Calu3 (cell line): ENCODE data around the gene TXLNG. TPM values are rescaled to one million over a fixed set of nuclear protein-coding genes. Genes with fewer than 3 reads are reported as not detected.
A peak's percentile ranks its signal among the peaks of the same experiment; 100 is the strongest.

ENCODE experiments used
- BruUV-seq: library from RNA; stranded (reverse); fragments of 400-500 nt; replicated peaks from 2 replicates; lab custom pipeline; 2021; lab: Mats Ljungman, UMichigan
- CTCF ChIA-PET: fragments of 300-600 bp; sonication (Branson Sonifier 250); formaldehyde crosslinking; loops from one replicate; lab custom pipeline; 2022; ENCODE audit warnings: antibody characterized with exemption; lab: Charles Lee
- DNase-seq: peaks from one replicate; pipeline ENCODE4 v3.0.0; 2022
- H3K27ac Mint-ChIP-seq: one replicate; pipeline ENCODE4 v1.8.0; 2022; ENCODE audit warnings: mixed read lengths; ENCODE audit not compliant: unreplicated experiment
- H3K27me3 Mint-ChIP-seq: one replicate; pipeline ENCODE4 v1.8.0; 2022; ENCODE audit warnings: mixed read lengths; ENCODE audit not compliant: unreplicated experiment
- H3K36me3 Mint-ChIP-seq: one replicate; pipeline ENCODE4 v1.8.0; 2022; ENCODE audit warnings: mild to moderate bottlenecking, moderate library complexity, mixed read lengths; ENCODE audit not compliant: insufficient read depth, unreplicated experiment
- H3K4me1 Mint-ChIP-seq: one replicate; pipeline ENCODE4 v1.8.0; 2022; ENCODE audit warnings: mild to moderate bottlenecking, low read depth, mixed read lengths; ENCODE audit not compliant: unreplicated experiment
- H3K4me3 Mint-ChIP-seq: one replicate; pipeline ENCODE4 v1.8.0; 2022; ENCODE audit warnings: mild to moderate bottlenecking, low read depth, moderate library complexity, mixed read lengths; ENCODE audit not compliant: unreplicated experiment
- H3K9me3 Mint-ChIP-seq: one replicate; pipeline ENCODE4 v1.8.0; 2022; ENCODE audit warnings: low read depth, mixed read lengths; ENCODE audit not compliant: unreplicated experiment
- CTCF ChIP-seq: fragments of 200-600 bp; IDR thresholded peaks from one replicate; pipeline ENCODE4 v1.8.0; 2022; ENCODE audit warnings: antibody characterized with exemption; ENCODE audit not compliant: unreplicated experiment
- intact Hi-C: fragments of 100-400 bp; cut with micrococcal nuclease; formaldehyde crosslinking; loops from one replicate; pipeline ENCODE4 v1.10.0; 2022; ENCODE audit not compliant: unreplicated experiment
- total RNA-seq: library from RNA; stranded (reverse); gene quantifications from 2 replicates; pipeline ENCODE4 v1.2.3, GENCODE V29; 2022

The TXLNG gene
- total RNA-seq, 1 experiment from 2014 or later, result 22.2 TPM

- no TSS peak for BruUV-seq
- CTCF ChIA-PET, result interaction anchor here (1.6 kb wide), 1 partner anchor 23 kb away, joined by 4 read pairs; no protein-coding TSS in a partner anchor
- no peak for TF ChIP-seq CTCF
- peak; percentile 15 for DNase-seq
- intact Hi-C loops, result loop anchor here (1.0 kb wide), 1 partner anchor 59 kb away; no protein-coding TSS in a partner anchor
- Mint-ChIP-seq H3K4me3 (peak overlapping the region; percentile 36), H3K27me3 (no peaks in the 10 kb centered on the region), H3K4me1 (peaks cover 15% of the 10 kb centered on the region), H3K36me3 (peaks cover 13% of the 10 kb centered on the region), H3K9me3 (no peaks in the 10 kb centered on the region), H3K27ac (no peak overlapping the region)
Observed at GRCh38 chrX:16807976-16808542, 21.8 kb downstream of the TXLNG start.

- Mint-ChIP-seq H3K9me3 (no peaks in the 10 kb centered on the region), H3K4me3 (no peak overlapping the region), H3K27me3 (no peaks in the 10 kb centered on the region), H3K36me3 (peaks cover 10% of the 10 kb centered on the region), H3K4me1 (no peaks in the 10 kb centered on the region), H3K27ac (no peak overlapping the region)
- no peak for TF ChIP-seq CTCF
- BruUV-seq, result no TSS peak
- CTCF ChIA-PET, result no interaction called here
- no peak for DNase-seq
- intact Hi-C loops, result no loop called here
Observed at GRCh38 chrX:16814597-16814996, 28.3 kb downstream of the TXLNG start.

GRCh38 chrX:16819634-16820033, 33.4 kb downstream of the TXLNG start:
- Mint-ChIP-seq H3K27ac (no peak overlapping the region), H3K4me3 (no peak overlapping the region), H3K27me3 (no peaks in the 10 kb centered on the region), H3K36me3 (peaks cover 12% of the 10 kb centered on the region), H3K4me1 (peaks cover under 1% of the 10 kb centered on the region), H3K9me3 (no peaks in the 10 kb centered on the region)
- BruUV-seq, result no TSS peak
- TF ChIP-seq CTCF, result no peak
- CTCF ChIA-PET, result interaction anchor here (0.6 kb wide), 1 partner anchor 793 kb away, joined by 8 read pairs; no protein-coding TSS in a partner anchor
- intact Hi-C loops, result no loop called here
- no peak for DNase-seq

- no peaks in the 10 kb centered on the region for H3K27me3 Mint-ChIP-seq
- no peaks in the 10 kb centered on the region for H3K9me3 Mint-ChIP-seq
- H3K27ac Mint-ChIP-seq, result no peak overlapping the region
- DNase-seq, result no peak
- no peak overlapping the region for H3K4me3 Mint-ChIP-seq
- no peak for TF ChIP-seq CTCF
- H3K4me1 Mint-ChIP-seq, result peaks cover 13% of the 10 kb centered on the region
- no TSS peak for BruUV-seq
- intact Hi-C loops, result no loop called here
- H3K36me3 Mint-ChIP-seq, result peaks cover 15% of the 10 kb centered on the region
- CTCF ChIA-PET, result interaction anchor here (0.5 kb wide), 1 partner anchor 50 kb away, joined by 3 read pairs; no protein-coding TSS in a partner anchor
Observed at GRCh38 chrX:16822723-16823122, 36.5 kb downstream of the TXLNG start.
